IMR-90 (cell line): ENCODE data around the gene GTF2I. TPM values are rescaled to one million over a fixed set of nuclear protein-coding genes. Genes with fewer than 3 reads are reported as not detected.
"Not testable (repeated sequence)": the region's sequence is repeated elsewhere in the genome, so short reads cannot be mapped to it uniquely, and the experiment has no call there.

Experiments used
- ATAC-seq: fragments of 200-7000 bp; cut with Tn5 transposase; 2 replicates; pipeline ENCODE4 v1.9.1; 2020; ENCODE audit warnings: low read depth, mild to moderate bottlenecking, moderate library complexity
- BruUV-seq: library from RNA; stranded (reverse); fragments of 400-500 nt; replicated peaks from 2 replicates; lab custom pipeline; 2021; lab: Mats Ljungman, UMichigan
- CTCF ChIA-PET: fragments of 300-600 bp; formaldehyde crosslinking; extraction: SDS; loops from one replicate; lab custom pipeline; 2021; ENCODE audit warnings: antibody characterized with exemption; lab: Yijun Ruan, JAX
- POLR2A ChIA-PET: fragments of 300-600 bp; sonication (Branson Sonifier 250); formaldehyde crosslinking; loops from one replicate; lab custom pipeline; 2022; ENCODE audit warnings: antibody characterized with exemption; ENCODE audit not compliant: unreplicated experiment; lab: Charles Lee
- DNase-seq: peaks from one replicate; pipeline ENCODE4 v3.0.0; 2013
- H2AFZ ChIP-seq: replicated peaks from 2 replicates; pipeline ENCODE3; 2013; ENCODE audit warnings: low read length, mild to moderate bottlenecking; ENCODE audit not compliant: poor library complexity
- H2AK5ac ChIP-seq: 2 replicates; pipeline ENCODE4 v1.6.1; 2013; ENCODE audit warnings: low read depth, low read length, inconsistent platforms
- H2AK9ac ChIP-seq: replicated peaks from 2 replicates; pipeline ENCODE3; 2013; ENCODE audit warnings: mild to moderate bottlenecking, low read depth, low read length, moderate library complexity; ENCODE audit not compliant: poor library complexity
- H2BK120ac ChIP-seq: 2 replicates; pipeline ENCODE4 v1.6.1; 2013; ENCODE audit warnings: low read depth, low read length, inconsistent platforms
- H2BK15ac ChIP-seq: 3 replicates; pipeline ENCODE4 v1.6.1; 2013; ENCODE audit warnings: low read depth, low read length, inconsistent platforms
- H2BK20ac ChIP-seq: 2 replicates; pipeline ENCODE4 v1.6.1; 2013; ENCODE audit warnings: low read depth, mild to moderate bottlenecking, inconsistent platforms, low read length, moderate library complexity
- H2BK5ac ChIP-seq: 2 replicates; pipeline ENCODE4 v1.6.1; 2013; ENCODE audit warnings: mild to moderate bottlenecking, low read depth, low read length, inconsistent platforms; ENCODE audit not compliant: poor library complexity, severe bottlenecking
- H3K14ac ChIP-seq: replicated peaks from 2 replicates; pipeline ENCODE4 v1.6.1; 2013; ENCODE audit warnings: low read depth, low read length, inconsistent platforms
- H3K18ac ChIP-seq: 2 replicates; pipeline ENCODE4 v1.6.1; 2013; ENCODE audit warnings: low read depth, low read length, control low read depth
- H3K23ac ChIP-seq: 2 replicates; pipeline ENCODE4 v1.6.1; 2013; ENCODE audit warnings: low read depth, low read length, inconsistent platforms
- H3K27ac ChIP-seq: 2 replicates; pipeline ENCODE4 v1.5.1; 2013; ENCODE audit warnings: mild to moderate bottlenecking, control low read depth, low read length; ENCODE audit not compliant: insufficient read depth
- H3K27me3 ChIP-seq: 2 replicates; pipeline ENCODE4 v1.6.1; 2013; ENCODE audit warnings: low read length; ENCODE audit not compliant: control insufficient read depth, insufficient read depth
- H3K36me3 ChIP-seq: 2 replicates; pipeline ENCODE4 v1.6.1; 2013; ENCODE audit warnings: low read length, mixed read lengths; ENCODE audit not compliant: control insufficient read depth, insufficient read depth
- H3K4ac ChIP-seq: 2 replicates; pipeline ENCODE4 v1.6.1; 2013; ENCODE audit warnings: low read depth, low read length, inconsistent platforms
- H3K4me1 ChIP-seq: 2 replicates; pipeline ENCODE4 v1.6.1; 2013; ENCODE audit warnings: low read length, mixed read lengths; ENCODE audit not compliant: control insufficient read depth, insufficient read depth
- H3K4me2 ChIP-seq: 2 replicates; pipeline ENCODE4 v1.6.1; 2013; ENCODE audit warnings: low read depth, mild to moderate bottlenecking, control low read depth, low read length, moderate library complexity
- H3K4me3 ChIP-seq: 2 replicates; pipeline ENCODE4 v1.5.1; 2013; ENCODE audit warnings: low read depth, mild to moderate bottlenecking, control low read depth, low read length, moderate library complexity; ENCODE audit not compliant: insufficient read depth
- H3K56ac ChIP-seq: 2 replicates; pipeline ENCODE4 v1.6.1; 2013; ENCODE audit warnings: low read length, inconsistent platforms; ENCODE audit not compliant: insufficient read depth; ENCODE audit errors: extremely low read depth
- H3K79me1 ChIP-seq, 2 experiments: 2 replicates each; pipeline ENCODE4 v1.6.1; 2013; ENCODE audit warnings: low read length in 2 of 2, inconsistent platforms in 1 of 2, low read depth in 1 of 2
- H3K9ac ChIP-seq: 2 replicates; pipeline ENCODE4 v1.6.1; 2013; ENCODE audit warnings: low read depth, low read length, control low read depth
- H3K9me1 ChIP-seq: 2 replicates; pipeline ENCODE4 v1.6.1; 2013; ENCODE audit warnings: low read length, inconsistent platforms; ENCODE audit not compliant: insufficient read depth
- H3K9me3 ChIP-seq: 2 replicates; pipeline ENCODE4 v1.6.1; 2013; ENCODE audit warnings: low read length; ENCODE audit not compliant: control insufficient read depth, insufficient read depth
- H4K20me1 ChIP-seq: 2 replicates; pipeline ENCODE4 v1.6.1; 2013; ENCODE audit warnings: low read length, inconsistent platforms; ENCODE audit not compliant: insufficient read depth
- H4K5ac ChIP-seq: 2 replicates; pipeline ENCODE4 v1.6.1; 2013; ENCODE audit warnings: mild to moderate bottlenecking, low read depth, low read length, control low read depth
- H4K8ac ChIP-seq, 2 experiments: 2 replicates each; pipeline ENCODE4 v1.6.1; 2013; ENCODE audit warnings: low read depth in 2 of 2, low read length in 2 of 2, control low read depth in 1 of 2, inconsistent platforms in 1 of 2
- H4K91ac ChIP-seq: 2 replicates; pipeline ENCODE4 v1.6.1; 2013; ENCODE audit warnings: low read depth, low read length, inconsistent platforms; ENCODE audit not compliant: insufficient read depth
- WGBS, 2 experiments: methylation state at CpG; one replicate each; pipeline versions ENCODE4 v1.1.5 to v1.1.7; 2013; ENCODE audit warnings: missing lambda C conversion rate in 2 of 2; ENCODE audit not compliant: insufficient read length in 1 of 2; ENCODE audit errors: extremely low coverage in 2 of 2; 5-methylcytosine and 5-hydroxymethylcytosine counted together
- dilution Hi-C: fragments of 300-500 bp; cut with HindIII; formaldehyde crosslinking; loops from one replicate; pipeline ENCODE4 v1.14.3; 2018; ENCODE audit warnings: low sequenced_read_pairs; ENCODE audit not compliant: unreplicated experiment
- in situ Hi-C: fragments of 300-500 bp; cut with MboI; formaldehyde crosslinking; loops from 3 replicates; pipeline ENCODE4 v1.14.3; 2019; ENCODE audit warnings: low sequenced_read_pairs, inconsistent platforms, mixed read lengths
- intact Hi-C: fragments of 100-400 bp; cut with micrococcal nuclease; formaldehyde crosslinking; loops from 2 replicates; pipeline ENCODE4 v1.10.0; 2022
- polyA plus RNA-seq, 3 experiments: library from polyadenylated mRNA; depleted of rRNA; stranded (reverse); fragments of >200 nt; gene quantifications; 2 replicates each; pipeline ENCODE4 v1.2.3, GENCODE V29; 2012; ENCODE audit warnings: low replicate concordance in 1 of 3
- total RNA-seq: library from RNA; depleted of rRNA; stranded (reverse); fragments of >200 nt; gene quantifications from 2 replicates; pipeline ENCODE4 v1.2.3, GENCODE V29; 2012

Gene GTF2I
- total and polyA plus RNA-seq, 2 of the 4 experiments (the other 2 are of a cell fraction) = 46.4 to 88.8 TPM

DNA sequence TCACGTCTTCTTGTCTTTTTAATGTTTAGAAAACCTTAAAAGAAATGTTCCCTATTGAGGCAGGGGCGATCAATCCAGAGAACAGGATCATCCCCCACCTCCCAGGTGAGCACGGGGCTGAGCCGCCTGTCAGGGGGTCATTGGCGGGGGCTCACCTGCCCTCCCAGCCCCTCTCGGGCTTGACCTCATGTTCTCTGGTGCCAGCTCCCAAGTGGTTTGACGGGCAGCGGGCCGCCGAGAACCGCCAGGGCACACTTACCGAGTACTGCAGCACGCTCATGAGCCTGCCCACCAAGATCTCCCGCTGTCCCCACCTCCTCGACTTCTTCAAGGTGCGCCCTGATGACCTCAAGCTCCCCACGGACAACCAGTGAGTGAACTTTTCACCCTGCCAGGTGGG, 121.5 kb downstream of the GTF2I start:
- intact Hi-C loops, H3K4me3 ChIP-seq, H3K23ac ChIP-seq, H2BK20ac ChIP-seq, H3K18ac ChIP-seq, H4K8ac ChIP-seq, H3K9me1 ChIP-seq, H4K91ac ChIP-seq, BruUV-seq, H2AFZ ChIP-seq, H3K4ac ChIP-seq, H2BK120ac ChIP-seq, H3K14ac ChIP-seq, H3K27me3 ChIP-seq, H4K5ac ChIP-seq, H3K27ac ChIP-seq, H3K9me3 ChIP-seq, H3K4me1 ChIP-seq, DNase-seq, dilution Hi-C loops, H2BK15ac ChIP-seq, H2AK9ac ChIP-seq, H2BK5ac ChIP-seq, H3K79me1 ChIP-seq, H3K4me2 ChIP-seq, H3K56ac ChIP-seq, CTCF ChIA-PET, POLR2A ChIA-PET, ATAC-seq, in situ Hi-C loops, H3K9ac ChIP-seq, H4K20me1 ChIP-seq, H2AK5ac ChIP-seq, H3K36me3 ChIP-seq: not testable (repeated sequence)
- WGBS, 2 experiments = no CpG with 5 or more reads among the region's 17 CpGs

DNA sequence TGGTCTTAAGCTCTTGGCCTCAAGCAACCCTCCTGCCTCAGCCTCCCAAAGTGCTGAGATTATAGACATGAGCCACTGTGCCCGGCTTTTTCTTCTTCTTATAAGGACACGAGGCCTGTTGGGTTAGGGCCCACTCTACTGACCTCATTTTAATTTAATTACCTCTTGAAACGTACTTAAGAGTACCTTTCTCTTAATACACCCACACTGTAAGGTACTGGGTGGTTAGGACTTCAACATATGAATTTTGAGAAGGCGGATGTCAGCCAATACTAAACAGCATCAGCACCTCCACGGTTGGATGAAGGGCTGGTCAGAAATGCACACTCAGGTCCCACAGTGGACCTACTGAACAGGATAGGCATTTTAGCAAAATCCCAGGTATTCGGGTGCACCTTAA, 124.2 kb downstream of the GTF2I start:
- H3K4ac ChIP-seq, ATAC-seq, H3K9me1 ChIP-seq, H4K5ac ChIP-seq, H3K27ac ChIP-seq, H2AK5ac ChIP-seq, H4K91ac ChIP-seq, H2BK15ac ChIP-seq, H3K56ac ChIP-seq, H3K27me3 ChIP-seq, H3K14ac ChIP-seq, H4K8ac ChIP-seq, H3K18ac ChIP-seq, H2BK120ac ChIP-seq, in situ Hi-C loops, H3K23ac ChIP-seq, POLR2A ChIA-PET, DNase-seq, CTCF ChIA-PET, H3K36me3 ChIP-seq, H2AK9ac ChIP-seq, H3K9me3 ChIP-seq, H2BK20ac ChIP-seq, intact Hi-C loops, H3K4me2 ChIP-seq, dilution Hi-C loops, BruUV-seq, H2BK5ac ChIP-seq, H4K20me1 ChIP-seq, H3K79me1 ChIP-seq, H2AFZ ChIP-seq, H3K9ac ChIP-seq, H3K4me1 ChIP-seq, H3K4me3 ChIP-seq: not testable (repeated sequence)
- no CpG with 5 or more reads among the region's 6 CpGs for WGBS, 2 experiments
